Right lobe of liver (tissue), 6 donors: Measurements from ENCODE around the gene RDX. TPM values are rescaled to one million over a fixed set of nuclear protein-coding genes. Genes with fewer than 3 reads are reported as not detected.

Experiments
- ATAC-seq, 4 donors: fragments of 200-7000 bp; cut with Tn5 transposase; one replicate each; pipeline ENCODE4 v1.9.1; 2020; ENCODE audit warnings: mild to moderate bottlenecking in 4 of 4, moderate library complexity in 4 of 4
- DNase-seq, 3 donors: peaks; one replicate each; pipeline ENCODE4 v3.0.0-alpha.2; 2020
- H3K27ac ChIP-seq, 3 donors: fragments of 200-600 bp; one replicate each; pipeline ENCODE4 v1.8.0; 2022
- H3K27me3 ChIP-seq, 2 donors: fragments of 200-600 bp; one replicate each; pipeline ENCODE4 v1.8.0; 2022
- H3K36me3 ChIP-seq, 4 donors: fragments of 200-600 bp; sonication (generic) in 1 of 4; one replicate each; pipeline versions ENCODE4 v1.5.1 to v1.8.0; 2017 to 2022; ENCODE audit warnings: control low read depth in 1 of 4
- H3K4me1 ChIP-seq, 4 donors: fragments of 200-600 bp; sonication (generic) in 1 of 4; one replicate each; pipeline versions ENCODE4 v1.5.1 to v1.8.0; 2017 to 2022; ENCODE audit warnings: control low read depth in 1 of 4
- H3K4me3 ChIP-seq, 3 donors: fragments of 200-600 bp; one replicate each; pipeline ENCODE4 v1.8.0; 2022
- H3K9me3 ChIP-seq, 4 donors: fragments of 200-600 bp; sonication (generic) in 1 of 4; one replicate each; pipeline versions ENCODE4 v1.5.1 to v1.8.0; 2017 to 2022; ENCODE audit warnings: control low read depth in 1 of 4
- POLR2A ChIP-seq: fragments of 450-650 bp; IDR thresholded peaks from one replicate; pipeline ENCODE4 v1.6.1; 2017; ENCODE audit warnings: antibody characterized with exemption, mild to moderate bottlenecking
- WGBS: methylation state at CpG from one replicate; pipeline ENCODE4 v1.1.6; 2018; ENCODE audit warnings: low coverage, low lambda C conversion rate; ENCODE audit not compliant: insufficient coverage; ENCODE audit errors: missing lambda C conversion rate; 5-methylcytosine and 5-hydroxymethylcytosine counted together
- intact Hi-C, 2 donors: fragments of 100-400 bp; cut with DNase I; formaldehyde crosslinking; loops; one replicate each; pipeline versions ENCODE4 v1.11.2 to v1.14.1; 2022
- total RNA-seq, 6 experiments: library from RNA; depleted of rRNA in 2 of 6; stranded (reverse); fragments of >200 nt in 2 of 6; fragmentation: NEBNext Ultra II Directional in 3 of 6; extraction: Animal tissue kit (Norgen Biotek cat#: 25700) in 3 of 6; gene quantifications; one replicate each; pipeline versions ENCODE4 v1.1.0 to v1.2.4, GENCODE V29; 2016 to 2023
- TF ChIP-seq, protein P1 (sequence below), 4 donors: fragments of 200-600 bp in 3 of 4; fragments of 450-650 bp in 1 of 4; IDR thresholded peaks; one replicate each; pipeline versions ENCODE4 v1.5.1 to v1.8.0; 2016 to 2022; ENCODE audit warnings: antibody characterized with exemption in 4 of 4, mild to moderate bottlenecking in 2 of 4
- donor health status: DM: no; HTN: yes; CAD: no.
- donor health status: DM: no; HTN: no; CAD: no.
- donor health status: DM: no; HTN: no; CAD: no.
- donor health status: DM: no; HTN: yes; CAD: no.
- donor health status: DM: no; HTN: yes; CAD: no.

Gene RDX
- total RNA-seq, 6 experiments from 2014 or later, result 47.1 to 87.8 (median 81.8) TPM

DNA sequence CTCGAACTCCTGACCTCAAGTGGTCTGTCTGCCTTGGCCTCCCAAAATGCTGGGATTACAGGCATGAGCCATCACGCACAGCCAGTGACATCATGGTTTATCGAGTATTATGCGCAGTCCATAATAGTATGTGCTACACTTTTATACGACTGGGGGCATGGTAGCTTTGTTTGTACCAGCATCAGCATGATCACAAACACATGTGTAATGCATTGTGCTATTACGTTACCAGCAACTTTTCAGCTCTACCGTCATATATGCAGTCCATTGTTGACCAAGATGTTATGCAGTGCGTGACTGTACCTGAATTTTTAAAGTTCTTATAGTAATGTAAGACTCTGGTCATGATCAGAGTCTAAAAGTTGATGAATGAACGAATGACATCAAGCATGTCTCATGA is 135.4 kb downstream of the RDX start:
- intact Hi-C loops, result no loop called here
- Histone ChIP-seq H3K27ac (no peak overlapping the region), H3K4me3 (no peak overlapping the region), H3K36me3 (peaks cover 0 to 30% (median 5%) of the 10 kb centered on the region in 4 donors), H3K27me3 (no peaks in the 10 kb centered on the region), H3K4me1 (peaks cover 0 to 10% (median 3%) of the 10 kb centered on the region in 4 donors), H3K9me3 (no peaks in the 10 kb centered on the region)
- ATAC-seq, result no peak
- no peak for TF ChIP-seq POLR2A
- TF ChIP-seq, protein P1, sequence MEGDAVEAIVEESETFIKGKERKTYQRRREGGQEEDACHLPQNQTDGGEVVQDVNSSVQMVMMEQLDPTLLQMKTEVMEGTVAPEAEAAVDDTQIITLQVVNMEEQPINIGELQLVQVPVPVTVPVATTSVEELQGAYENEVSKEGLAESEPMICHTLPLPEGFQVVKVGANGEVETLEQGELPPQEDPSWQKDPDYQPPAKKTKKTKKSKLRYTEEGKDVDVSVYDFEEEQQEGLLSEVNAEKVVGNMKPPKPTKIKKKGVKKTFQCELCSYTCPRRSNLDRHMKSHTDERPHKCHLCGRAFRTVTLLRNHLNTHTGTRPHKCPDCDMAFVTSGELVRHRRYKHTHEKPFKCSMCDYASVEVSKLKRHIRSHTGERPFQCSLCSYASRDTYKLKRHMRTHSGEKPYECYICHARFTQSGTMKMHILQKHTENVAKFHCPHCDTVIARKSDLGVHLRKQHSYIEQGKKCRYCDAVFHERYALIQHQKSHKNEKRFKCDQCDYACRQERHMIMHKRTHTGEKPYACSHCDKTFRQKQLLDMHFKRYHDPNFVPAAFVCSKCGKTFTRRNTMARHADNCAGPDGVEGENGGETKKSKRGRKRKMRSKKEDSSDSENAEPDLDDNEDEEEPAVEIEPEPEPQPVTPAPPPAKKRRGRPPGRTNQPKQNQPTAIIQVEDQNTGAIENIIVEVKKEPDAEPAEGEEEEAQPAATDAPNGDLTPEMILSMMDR (IDR thresholded peaks at IDR 0.05), result no peak
- no peak for DNase-seq
- 96% methylated on average over 9 of the region's 9 CpGs for WGBS

DNA sequence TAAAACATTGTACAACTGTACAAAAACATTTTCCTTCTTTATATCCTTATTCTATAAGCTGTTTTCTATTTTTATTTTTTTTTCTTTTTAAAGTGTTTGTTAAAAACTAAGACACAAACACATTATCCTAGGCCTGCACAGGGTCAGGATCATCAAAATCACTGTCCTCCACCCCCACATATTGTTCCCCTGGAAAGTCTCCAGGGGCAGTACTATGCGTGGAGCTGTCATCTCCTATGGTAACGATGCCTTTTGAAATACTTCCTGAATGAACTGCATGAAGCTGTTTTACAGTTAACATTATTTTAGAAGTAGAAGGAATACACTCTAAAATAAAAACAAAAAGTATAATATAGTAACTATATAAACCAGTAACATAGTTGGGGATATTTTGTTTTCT is 136.0 kb downstream of the RDX start:
- Histone ChIP-seq H3K4me1 (peaks cover 0 to 10% (median 5%) of the 10 kb centered on the region in 4 donors), H3K27ac (no peak overlapping the region), H3K4me3 (no peak overlapping the region), H3K27me3 (no peaks in the 10 kb centered on the region), H3K9me3 (no peaks in the 10 kb centered on the region), H3K36me3 (peaks cover 0 to 28% (median 5%) of the 10 kb centered on the region in 4 donors)
- TF ChIP-seq POLR2A, result no peak
- TF ChIP-seq, protein P1 (IDR thresholded peaks at IDR 0.05), result no peak
- intact Hi-C loops, result no loop called here
- DNase-seq, result no peak
- 61% methylated on average over 2 of the region's 2 CpGs for WGBS
- no peak for ATAC-seq

DNA sequence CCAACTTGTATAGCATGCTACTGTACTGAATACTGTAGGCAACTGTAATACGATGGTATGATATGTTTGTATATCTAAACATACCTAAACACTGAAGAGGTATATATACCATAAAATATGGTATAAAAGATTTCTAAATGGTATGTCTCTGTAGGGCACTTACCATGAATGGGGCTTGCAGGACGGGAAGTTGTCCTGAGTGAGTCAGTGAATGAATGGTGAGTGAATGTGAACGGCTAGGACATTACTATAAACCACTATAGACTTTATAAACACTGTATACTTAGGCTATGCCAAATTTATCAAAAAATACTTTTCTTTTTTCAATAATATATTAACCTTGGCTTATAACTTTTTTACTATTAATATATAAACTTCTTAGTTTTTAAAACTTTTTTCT is 136.4 kb downstream of the RDX start:
- H3K4me3 ChIP-seq, result no peak overlapping the region
- H3K4me1 ChIP-seq, result peaks cover 0 to 11% (median 5%) of the 10 kb centered on the region in 4 donors
- DNase-seq, result no peak
- 90% methylated on average over 3 of the region's 3 CpGs for WGBS
- TF ChIP-seq POLR2A, result no peak
- TF ChIP-seq, protein P1 (IDR thresholded peaks at IDR 0.05), result no peak
- intact Hi-C loops, result no loop called here
- no peaks in the 10 kb centered on the region for H3K27me3 ChIP-seq
- H3K36me3 ChIP-seq, result peaks cover 0 to 24% (median 5%) of the 10 kb centered on the region in 4 donors
- no peaks in the 10 kb centered on the region for H3K9me3 ChIP-seq
- no peak overlapping the region for H3K27ac ChIP-seq
- ATAC-seq, result no peak

DNA sequence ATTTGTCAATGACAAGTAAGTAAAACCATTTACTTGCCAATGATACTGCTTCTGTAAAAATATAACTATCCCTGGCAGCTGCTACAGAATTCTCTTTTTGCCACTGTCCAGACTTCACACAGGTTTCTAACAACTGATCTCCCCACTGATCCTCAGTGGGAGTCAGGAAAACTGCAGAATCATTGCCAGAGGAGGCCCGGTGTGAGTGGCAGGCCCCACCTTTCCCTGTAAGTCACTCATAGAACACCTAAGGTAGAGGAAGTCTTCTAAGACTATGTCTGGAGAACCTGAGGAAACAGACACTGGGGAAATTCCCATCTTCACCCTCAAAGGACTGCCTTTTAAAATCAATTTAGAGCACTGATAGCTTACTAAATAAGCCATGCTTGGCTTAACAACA is 136.9 kb downstream of the RDX start:
- H3K4me1 ChIP-seq, result peaks cover 0 to 11% (median 5%) of the 10 kb centered on the region in 4 donors
- no peak overlapping the region for H3K4me3 ChIP-seq
- intact Hi-C loops, result no loop called here
- peaks cover 0 to 18% (median 5%) of the 10 kb centered on the region in 4 donors for H3K36me3 ChIP-seq
- TF ChIP-seq, protein P1 (IDR thresholded peaks at IDR 0.05), result no peak
- TF ChIP-seq POLR2A, result no peak
- H3K9me3 ChIP-seq, result no peaks in the 10 kb centered on the region
- no peak overlapping the region for H3K27ac ChIP-seq
- WGBS, result 40% methylated on average over 1 of the region's 1 CpG
- no peaks in the 10 kb centered on the region for H3K27me3 ChIP-seq
- DNase-seq (no peak), ATAC-seq (no peak)
